ENCODE results near the gene FGF3. TPM values are rescaled to one million over a fixed set of nuclear protein-coding genes. Genes with fewer than 3 reads are reported as not detected.
A peak's percentile ranks its signal among the peaks of the same experiment; 100 is the strongest.

Gene FGF3
- total RNA-seq, 2 donors from 2014 or later, result not detected

GRCh38 chr11:69802590-69802989, 16.6 kb downstream of the FGF3 start:
- TF ChIP-seq CTCF (IDR thresholded peaks at IDR 0.05), result no peak
- Histone ChIP-seq H3K4me3 (no peak overlapping the region), H3K36me3 (no peaks in the 10 kb centered on the region), H3K4me1 (ENCODE audit: control insufficient read depth in 1 of 2, low read depth in 2 of 2) (no peaks in the 10 kb centered on the region), H3K9me3 (no peaks in the 10 kb centered on the region), H3K27ac (no peak overlapping the region), H3K27me3 (replicated peaks; ENCODE audit: insufficient read depth) (no peaks in the 10 kb centered on the region)
- DNase-seq (ENCODE audit: low spot score), result no peak
- no peak for ATAC-seq (ENCODE audit: insufficient number of reproducible peaks, low FRiP score, low read depth)

- no peaks in the 10 kb centered on the region for H3K36me3 ChIP-seq
- no peaks in the 10 kb centered on the region for H3K27me3 ChIP-seq (replicated peaks; ENCODE audit: insufficient read depth)
- DNase-seq (ENCODE audit: low spot score) (no peak), ATAC-seq (ENCODE audit: insufficient number of reproducible peaks, low FRiP score, low read depth) (no peak)
- H3K4me1 ChIP-seq (ENCODE audit: control insufficient read depth in 1 of 2, low read depth in 2 of 2), result no peaks in the 10 kb centered on the region
- no peaks in the 10 kb centered on the region for H3K9me3 ChIP-seq
- H3K27ac ChIP-seq, result no peak overlapping the region
- peak; percentile 50 for TF ChIP-seq CTCF (IDR thresholded peaks at IDR 0.05)
- no peak overlapping the region for H3K4me3 ChIP-seq
These were observed 17.5 kb downstream of the FGF3 start for GRCh38 chr11:69801513-69802335.

- Histone ChIP-seq H3K27ac (no peak overlapping the region), H3K4me1 (ENCODE audit: control insufficient read depth in 1 of 2, low read depth in 2 of 2) (no peaks in the 10 kb centered on the region), H3K9me3 (no peaks in the 10 kb centered on the region), H3K27me3 (replicated peaks; ENCODE audit: insufficient read depth) (no peaks in the 10 kb centered on the region), H3K36me3 (no peaks in the 10 kb centered on the region), H3K4me3 (no peak overlapping the region)
- ATAC-seq (ENCODE audit: insufficient number of reproducible peaks, low FRiP score, low read depth) (no peak), DNase-seq (ENCODE audit: low spot score) (no peak)
- no peak for TF ChIP-seq CTCF (IDR thresholded peaks at IDR 0.05)
These were observed 18.9 kb downstream of the FGF3 start for GRCh38 chr11:69800278-69800677.

GRCh38 chr11:69799582-69799981, 19.6 kb downstream of the FGF3 start:
- no peaks in the 10 kb centered on the region for H3K36me3 ChIP-seq
- DNase-seq (ENCODE audit: low spot score), result no peak
- no peak for TF ChIP-seq CTCF (IDR thresholded peaks at IDR 0.05)
- no peaks in the 10 kb centered on the region for H3K4me1 ChIP-seq (ENCODE audit: control insufficient read depth in 1 of 2, low read depth in 2 of 2)
- H3K27me3 ChIP-seq (replicated peaks; ENCODE audit: insufficient read depth), result no peaks in the 10 kb centered on the region
- H3K27ac ChIP-seq, result no peak overlapping the region
- no peak overlapping the region for H3K4me3 ChIP-seq
- no peak for ATAC-seq (ENCODE audit: insufficient number of reproducible peaks, low FRiP score, low read depth)
- H3K9me3 ChIP-seq, result no peaks in the 10 kb centered on the region

GRCh38 chr11:69799097-69799496, 20.1 kb downstream of the FGF3 start:
- Histone ChIP-seq H3K36me3 (no peaks in the 10 kb centered on the region), H3K27me3 (replicated peaks; ENCODE audit: insufficient read depth) (no peaks in the 10 kb centered on the region), H3K27ac (no peak overlapping the region), H3K4me3 (no peak overlapping the region), H3K9me3 (no peaks in the 10 kb centered on the region), H3K4me1 (ENCODE audit: control insufficient read depth in 1 of 2, low read depth in 2 of 2) (no peaks in the 10 kb centered on the region)
- no peak for DNase-seq (ENCODE audit: low spot score)
- no peak for ATAC-seq (ENCODE audit: insufficient number of reproducible peaks, low FRiP score, low read depth)
- TF ChIP-seq CTCF (IDR thresholded peaks at IDR 0.05), result no peak

Data from thoracic aorta (tissue), 2 donors.